HG03135 (cell line): ENCODE data around the gene ENPEP.
A peak's percentile ranks its signal among the peaks of the same experiment; 100 is the strongest.
"Not testable (repeated sequence)": the region's sequence is repeated elsewhere in the genome, so short reads cannot be mapped to it uniquely, and the experiment has no call there.

Experiments used
- ATAC-seq: cut with Tn5 transposase; IDR thresholded peaks from one replicate; pipeline ENCODE4 v1.9.1; 2021; ENCODE audit warnings: mild to moderate bottlenecking, moderate library complexity; ENCODE audit not compliant: unreplicated experiment

The ENPEP gene

DNA sequence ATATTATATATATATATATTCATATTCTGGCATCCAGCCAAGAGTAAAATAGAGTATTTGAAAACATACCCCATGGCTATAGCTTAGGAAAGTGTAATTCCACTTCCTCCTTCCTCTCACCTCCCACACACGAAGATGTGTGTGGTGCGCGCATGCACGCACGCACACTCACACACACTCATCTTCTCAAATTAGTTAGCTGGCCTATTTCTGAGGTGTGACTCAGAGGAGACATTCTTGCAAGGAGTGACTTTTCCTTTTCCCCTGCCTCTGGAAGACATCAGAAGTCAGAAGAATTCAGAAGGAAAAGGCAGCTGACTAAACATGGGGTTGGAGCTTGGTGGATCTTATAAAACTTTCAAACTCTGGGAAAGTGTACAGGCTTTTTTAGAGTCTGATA, 8.8 kb downstream of the ENPEP start:
- no peak for ATAC-seq

DNA sequence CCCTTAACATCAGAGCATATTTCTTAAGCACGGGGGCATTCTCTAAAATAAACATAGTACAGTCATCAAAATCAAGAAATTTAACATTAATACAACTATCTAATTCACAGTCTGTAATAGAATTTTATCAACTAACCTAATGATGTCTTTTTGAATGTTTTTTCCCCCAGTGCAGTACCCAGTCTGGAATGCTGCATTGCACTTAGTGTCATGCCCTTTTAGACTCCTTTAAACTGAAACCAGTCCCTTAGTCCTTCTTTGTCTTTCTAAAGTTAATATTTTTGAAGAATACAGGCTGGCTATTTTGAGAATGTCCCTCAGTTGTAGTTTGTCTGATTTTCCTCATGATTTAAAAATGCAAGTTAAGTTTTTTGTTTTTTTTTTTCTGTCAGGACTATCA, 9.5 kb downstream of the ENPEP start:
- no peak for ATAC-seq

DNA sequence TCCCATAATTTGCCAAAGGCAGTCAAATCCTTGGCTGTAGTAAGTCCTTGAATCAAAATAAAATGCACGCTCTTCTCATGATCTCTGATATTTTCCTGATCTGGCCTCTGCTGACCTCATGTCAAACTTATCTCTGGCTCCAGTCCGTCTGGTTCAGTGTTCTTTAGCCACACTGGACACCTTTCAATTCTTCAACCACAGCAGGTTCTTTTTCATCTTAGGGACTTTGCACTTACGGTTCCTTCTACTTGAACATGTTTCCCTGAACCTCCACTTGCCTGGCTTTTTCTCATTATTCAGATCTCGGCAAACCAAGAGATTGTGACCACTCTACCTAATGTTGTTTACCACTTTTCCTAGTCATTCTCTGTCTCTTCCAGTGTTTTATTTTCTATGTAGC, 10.3 kb downstream of the ENPEP start:
- no peak for ATAC-seq

DNA sequence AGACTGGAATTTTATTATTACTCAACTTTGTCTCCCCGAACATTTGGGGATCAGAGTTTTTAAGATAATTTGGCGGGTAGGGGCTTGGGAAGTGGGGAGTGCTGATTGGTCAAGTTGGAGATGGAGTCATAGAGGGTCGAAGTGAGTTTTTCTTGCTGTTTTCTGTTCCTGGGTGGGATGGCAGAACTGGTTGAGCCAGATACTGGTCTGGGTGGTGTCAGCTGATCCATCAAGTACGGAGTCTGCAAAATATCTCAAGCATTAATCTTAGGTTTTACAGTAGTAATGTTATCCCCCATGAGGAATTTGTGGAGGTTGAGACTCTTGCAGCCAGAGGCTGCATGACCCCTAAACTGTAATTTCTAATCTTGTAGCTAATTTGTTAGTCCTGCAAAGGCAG, 10.9 kb downstream of the ENPEP start:
- ATAC-seq: not testable (repeated sequence)

DNA sequence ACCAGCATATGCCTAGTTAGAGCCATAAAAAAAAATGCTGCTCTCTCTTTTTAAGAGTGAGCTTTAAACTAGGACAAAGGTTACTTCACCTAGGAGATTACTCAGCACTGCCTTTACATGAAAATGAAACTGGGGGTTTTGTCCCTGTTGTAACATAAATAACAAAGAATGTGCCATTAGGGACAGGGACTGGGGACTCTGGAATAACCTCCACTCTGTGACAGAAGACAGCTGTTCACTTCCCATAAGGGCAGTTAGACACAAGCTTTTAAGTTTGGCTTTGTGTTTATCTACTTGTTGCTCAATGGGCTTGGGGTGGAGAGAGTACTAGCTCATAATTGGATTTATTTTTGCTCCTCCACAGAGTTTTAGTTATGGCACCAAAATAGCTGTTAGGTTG, 11.9 kb downstream of the ENPEP start:
- ATAC-seq: no peak

DNA sequence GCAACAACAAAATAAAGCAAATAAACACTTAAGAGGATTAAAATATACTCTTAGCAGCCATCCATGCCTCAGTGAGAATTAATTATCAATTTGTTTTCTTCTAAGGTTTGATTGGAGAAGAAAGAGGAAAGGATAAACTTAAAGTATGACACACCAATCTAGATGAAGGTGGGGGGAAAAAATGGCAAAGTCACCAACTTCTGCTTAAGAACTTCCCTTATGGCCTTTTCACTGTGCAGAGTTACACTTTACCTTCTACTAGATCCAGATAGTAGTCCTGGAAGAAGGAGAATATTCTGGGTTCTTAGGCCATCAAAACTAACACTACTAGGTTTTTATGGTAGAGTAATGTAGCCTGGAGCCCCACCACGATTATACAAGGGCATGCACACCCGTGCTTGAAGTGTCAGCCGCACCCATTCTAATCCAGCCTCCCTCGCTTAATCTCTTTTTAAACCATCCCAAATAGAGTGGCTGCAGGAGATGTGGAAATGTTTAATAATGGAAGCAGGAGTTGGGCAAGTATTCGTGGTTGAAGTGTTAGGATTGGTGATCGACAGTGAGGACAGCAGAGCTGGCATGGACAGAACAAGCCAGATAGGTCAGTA, 14.1 kb downstream of the ENPEP start:
- no peak for ATAC-seq

DNA sequence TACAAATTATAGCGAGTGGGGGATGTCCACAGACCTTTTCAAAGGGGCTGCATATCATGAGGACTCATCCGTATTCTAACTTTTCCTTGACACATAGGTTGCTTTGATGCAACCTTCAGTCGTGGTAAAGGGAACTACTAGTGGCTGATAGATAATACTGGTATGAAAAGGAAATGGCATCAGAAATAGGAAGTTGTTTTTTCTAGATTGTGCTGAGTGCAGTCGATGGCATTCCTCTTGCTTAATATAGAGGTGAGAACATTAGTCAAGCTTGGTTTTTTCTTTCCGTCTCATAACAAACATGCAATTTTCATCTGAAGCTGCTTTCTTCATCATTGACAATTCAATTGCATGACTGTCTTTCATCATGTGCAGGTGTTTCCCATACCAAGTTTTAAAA, 16.6 kb downstream of the ENPEP start:
- ATAC-seq: no peak

DNA sequence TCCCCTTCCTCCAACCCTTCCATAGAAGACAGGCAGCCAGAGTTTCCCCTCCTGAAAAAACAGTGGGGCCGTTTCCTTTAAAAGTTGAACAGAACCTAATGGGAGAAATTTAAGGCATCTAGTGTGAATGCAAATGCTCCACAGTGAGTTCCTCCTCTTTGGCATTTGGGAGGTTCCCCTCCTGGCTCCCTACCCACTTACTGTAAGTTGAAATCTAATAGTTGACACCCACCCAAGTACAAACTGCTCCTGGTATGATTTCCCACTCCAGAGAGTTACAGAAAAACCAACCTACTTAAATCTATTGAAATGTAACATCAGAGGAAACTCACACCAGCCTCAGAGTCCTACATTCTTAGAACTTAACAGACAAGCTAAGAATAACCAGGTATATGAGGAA, 17.6 kb downstream of the ENPEP start:
- no peak for ATAC-seq

DNA sequence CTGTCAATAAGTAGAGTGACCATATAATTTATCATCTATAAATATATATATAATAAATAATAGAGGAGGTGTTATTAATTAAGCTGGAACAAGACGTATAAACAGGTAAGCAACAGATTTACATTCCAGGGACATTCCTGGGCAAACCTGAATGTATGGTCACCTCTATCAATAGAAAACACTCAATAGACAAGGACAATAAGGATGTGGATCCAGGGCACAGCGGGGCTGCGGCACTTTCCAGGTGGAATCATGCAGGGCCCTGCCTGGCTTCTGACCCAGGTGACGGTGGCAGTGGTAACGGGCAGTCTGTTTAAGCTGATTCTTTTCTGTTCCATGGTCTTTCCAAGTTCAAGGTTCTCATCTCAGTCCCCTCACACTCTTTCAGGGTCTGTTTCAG, 22.5 kb downstream of the ENPEP start:
- no peak for ATAC-seq

DNA sequence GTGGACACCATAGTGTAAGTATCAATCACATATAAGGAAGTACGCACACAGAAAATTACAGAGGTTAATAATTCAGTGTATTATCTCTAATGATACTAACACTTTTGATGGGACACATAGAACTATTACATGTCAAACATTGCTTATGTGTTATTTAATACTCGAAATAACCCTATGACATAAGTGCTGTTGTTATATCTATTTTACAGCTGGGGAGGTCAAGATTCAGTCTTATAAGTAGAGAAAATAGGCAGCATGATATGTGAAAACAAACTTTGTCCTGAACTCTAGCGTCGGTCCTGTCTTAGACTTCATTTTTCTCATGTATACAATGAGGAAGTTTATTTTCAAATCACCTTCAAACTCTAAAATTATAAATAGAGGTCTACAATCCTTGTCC, 23.2 kb downstream of the ENPEP start:
- ATAC-seq: no peak

DNA sequence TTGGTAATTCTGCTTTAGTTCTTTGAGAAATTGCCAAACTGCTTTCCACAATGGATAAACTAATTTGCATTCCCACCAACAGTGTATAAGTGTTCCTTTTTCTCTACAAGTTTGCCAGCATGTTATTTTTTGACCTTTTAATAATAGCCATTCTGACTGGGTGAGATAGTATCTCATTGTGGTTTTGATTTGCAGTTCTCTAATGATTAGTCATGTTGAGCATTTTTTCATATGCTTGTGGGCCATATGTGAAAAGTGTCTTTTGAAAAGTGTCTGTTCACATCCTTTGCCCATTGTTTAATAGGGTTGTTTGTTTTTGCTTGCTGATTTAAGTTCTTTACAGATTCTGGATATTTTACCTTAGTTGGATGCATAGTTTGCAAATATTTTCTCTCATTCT, 25.9 kb downstream of the ENPEP start:
- no peak for ATAC-seq

DNA sequence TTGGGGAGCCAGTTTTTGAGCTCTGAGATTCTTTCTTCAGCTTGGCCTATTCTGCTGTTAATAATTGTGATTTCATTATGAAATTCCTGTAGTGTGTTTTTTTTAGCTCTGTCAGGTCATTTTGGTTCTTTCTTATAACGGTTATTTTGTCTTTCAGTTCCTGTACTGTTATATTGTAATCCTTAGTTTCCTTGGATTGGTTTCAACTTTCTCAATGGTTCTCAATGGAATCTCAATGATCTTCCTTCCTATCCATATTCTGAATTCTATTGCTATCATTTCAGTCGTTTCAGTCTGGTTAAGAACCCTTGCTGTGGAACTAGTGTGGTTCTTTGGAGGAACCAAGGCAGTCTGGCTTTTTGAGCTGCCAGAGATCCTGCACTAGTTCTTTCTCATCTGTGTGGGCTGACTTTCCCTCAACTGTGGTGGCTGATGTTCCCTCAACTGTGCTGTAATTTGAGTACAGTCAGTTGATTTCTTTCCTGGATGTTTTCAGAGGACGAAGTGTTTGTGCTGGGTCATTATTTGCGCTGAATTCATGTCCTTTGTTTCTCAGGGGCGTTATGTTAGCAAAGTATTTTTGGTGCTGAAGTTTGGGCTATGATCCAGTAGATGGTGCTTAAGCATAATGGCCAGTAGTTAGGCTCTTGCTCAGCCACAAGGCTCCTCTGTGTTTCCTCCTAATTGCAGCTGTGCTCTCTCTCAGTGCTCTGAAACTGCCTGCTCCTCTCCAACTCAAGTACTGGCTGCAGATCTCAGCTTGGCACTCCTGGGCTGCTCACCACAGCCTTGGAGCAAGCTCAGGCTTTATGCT, 27.5 kb downstream of the ENPEP start:
- no peak for ATAC-seq

DNA sequence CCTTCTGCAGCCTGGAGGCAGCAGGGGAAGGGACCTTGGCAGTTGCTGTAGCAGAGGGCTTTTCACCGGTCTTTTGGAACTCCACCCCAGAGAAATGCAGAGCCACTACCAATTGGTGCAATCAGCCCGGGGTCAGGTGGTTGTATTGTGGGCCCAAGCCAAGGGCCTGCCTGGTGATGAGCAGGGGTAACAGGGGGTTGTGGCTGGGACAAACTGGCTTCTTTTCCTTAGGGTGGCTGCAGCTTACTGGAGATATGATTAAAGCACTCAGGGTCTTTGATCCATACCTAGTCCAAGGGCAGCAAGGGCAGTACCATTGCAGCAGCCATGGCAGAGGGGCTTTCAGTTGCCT, 28.1 kb downstream of the ENPEP start:
- ATAC-seq: no peak

DNA sequence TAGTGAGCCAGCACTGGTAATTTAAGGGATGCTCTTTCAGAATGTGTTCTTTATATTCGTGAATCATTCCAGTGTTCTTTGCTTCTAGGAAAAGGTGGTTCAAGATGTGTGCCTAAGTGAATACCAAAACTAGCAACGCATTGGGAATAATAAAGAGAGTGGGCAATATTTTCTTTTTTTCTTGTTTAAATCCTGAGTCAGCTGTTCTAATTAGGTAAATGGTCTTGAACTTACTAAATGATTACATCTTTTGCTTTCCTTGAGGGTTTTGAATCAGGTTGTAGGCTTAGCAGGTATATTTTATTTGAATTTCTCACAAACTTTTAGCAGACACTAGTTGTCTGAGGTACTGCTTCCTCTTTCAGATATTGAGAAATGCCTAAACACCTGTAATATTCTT, 29.5 kb downstream of the ENPEP start:
- ATAC-seq: no peak

DNA sequence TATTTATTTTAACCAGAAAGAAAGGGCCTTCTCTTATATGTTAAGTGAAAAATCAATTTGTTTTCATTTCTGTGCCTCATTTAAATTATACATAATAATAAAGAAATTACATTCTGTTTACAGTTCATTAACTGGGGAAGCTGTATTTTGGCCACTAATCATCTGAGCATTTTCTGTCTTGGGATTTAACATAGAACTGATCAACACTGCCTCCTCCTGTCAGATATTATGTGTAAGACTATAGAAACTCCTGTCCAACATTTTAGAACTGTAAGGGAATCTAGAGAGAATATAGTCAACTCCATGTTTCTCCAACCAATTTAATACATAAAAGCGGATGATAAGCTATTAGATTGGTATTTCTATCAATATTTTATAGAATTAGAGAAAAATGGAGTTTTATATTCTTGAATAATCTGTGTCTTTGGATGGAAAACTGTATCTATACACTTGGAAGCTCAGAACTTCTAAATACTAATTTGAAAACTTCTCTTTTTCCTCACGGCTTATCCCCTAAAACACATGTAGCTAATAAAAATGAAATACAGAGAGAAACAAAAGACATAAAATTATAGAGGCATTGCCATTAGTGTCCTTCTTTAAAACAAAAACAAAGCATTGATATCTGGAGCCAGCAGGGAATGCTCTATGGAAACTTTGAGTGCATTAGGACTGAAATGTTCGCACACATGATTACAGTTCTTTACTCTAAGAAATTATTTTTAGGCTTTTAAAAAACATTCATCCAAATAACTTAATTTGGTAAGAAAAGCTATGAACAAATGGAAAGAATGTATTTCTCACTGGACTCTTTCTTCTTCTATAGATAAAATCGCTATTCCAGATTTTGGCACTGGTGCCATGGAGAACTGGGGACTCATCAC, 33.1 kb downstream of the ENPEP start:
- no peak for ATAC-seq

DNA sequence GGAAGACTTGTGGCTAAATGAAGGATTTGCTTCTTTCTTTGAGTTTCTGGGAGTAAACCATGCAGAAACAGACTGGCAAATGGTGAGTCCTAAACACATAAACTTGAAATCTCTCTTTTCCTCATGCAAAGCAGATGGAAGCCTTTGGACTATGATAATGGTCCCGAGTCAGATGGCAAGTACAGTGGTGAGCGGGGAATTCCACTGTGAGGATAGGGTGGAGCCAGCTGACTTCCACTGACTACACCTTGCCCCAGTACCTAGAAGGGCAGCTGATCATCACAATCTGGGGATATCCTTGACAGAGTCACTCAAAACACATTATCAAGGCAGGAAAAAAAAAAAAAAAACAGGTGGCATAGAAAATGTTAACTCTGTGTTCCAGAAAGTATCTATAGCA, 34.3 kb downstream of the ENPEP start:
- ATAC-seq: no peak

DNA sequence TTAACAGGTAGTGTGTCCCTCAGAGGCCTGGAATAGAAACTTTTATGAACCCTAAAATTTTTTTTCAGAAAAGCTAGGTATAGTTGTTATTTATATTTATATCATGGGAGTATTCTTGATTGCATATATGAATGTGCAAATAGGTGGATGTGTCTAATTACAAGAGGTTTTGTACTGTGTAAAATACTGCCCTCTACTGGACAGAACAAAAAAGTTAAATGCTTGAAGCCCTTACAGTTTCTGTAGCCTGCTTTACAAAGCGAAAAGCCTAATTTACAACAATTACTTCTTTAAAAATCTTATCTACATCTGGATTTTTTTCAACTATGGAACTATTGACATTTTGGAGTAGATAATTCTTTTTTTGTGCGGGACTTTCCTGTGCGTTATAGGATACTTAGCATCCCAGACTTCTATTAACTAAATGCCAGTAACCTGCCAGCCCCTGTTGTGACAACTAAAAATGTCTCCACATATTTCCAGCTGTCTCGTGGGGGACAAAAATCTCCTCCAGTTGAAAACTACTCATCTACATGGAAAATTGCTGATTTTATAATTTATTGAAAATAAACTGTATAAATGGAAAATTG, 35.1 kb downstream of the ENPEP start:
- peak; percentile 63 for ATAC-seq

DNA sequence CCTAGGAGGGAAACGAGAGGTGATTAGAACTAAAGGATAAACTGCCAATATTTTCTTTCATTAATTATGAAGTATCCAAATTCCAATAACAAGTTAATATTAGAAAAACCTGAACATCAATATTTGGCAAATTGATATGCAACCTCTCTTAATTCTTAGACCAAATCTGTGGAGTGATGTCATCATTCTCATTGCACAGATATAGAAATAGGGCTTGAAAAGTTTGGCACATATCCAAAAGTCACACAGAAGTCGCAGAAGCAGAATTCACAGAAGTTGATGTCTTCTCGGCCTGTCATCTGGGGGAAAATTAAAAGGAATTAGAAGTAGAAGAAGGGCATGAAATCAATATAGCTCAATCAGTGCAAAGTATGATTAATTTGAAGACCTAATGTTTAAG, 36.9 kb downstream of the ENPEP start:
- no peak for ATAC-seq

DNA sequence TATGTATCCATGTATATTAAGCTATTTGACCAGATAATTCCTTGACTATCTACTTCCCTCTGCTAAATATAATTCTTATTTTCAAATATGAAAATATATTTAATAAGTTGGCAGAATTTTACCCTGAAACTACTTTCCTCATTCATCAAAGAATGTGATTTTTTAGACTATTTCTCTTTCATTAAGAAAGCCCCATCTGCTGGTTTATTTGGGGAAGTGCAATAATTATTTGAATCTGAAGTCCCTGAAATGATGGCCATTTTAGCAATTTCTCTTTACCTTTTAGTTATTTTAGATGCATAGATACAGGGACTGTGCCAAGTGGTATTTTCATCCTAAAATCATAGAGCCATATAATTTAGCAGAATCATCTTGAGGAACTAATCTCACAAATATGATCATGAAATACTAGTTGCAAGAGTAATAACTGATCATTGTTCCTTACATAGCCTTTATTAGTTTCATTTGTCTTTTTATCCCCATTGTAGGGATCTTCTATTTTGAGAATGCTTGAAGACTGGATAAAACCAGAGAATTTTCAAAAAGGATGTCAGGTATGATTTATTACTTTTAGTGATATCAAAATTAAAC, 39.0 kb downstream of the ENPEP start:
- no peak for ATAC-seq

DNA sequence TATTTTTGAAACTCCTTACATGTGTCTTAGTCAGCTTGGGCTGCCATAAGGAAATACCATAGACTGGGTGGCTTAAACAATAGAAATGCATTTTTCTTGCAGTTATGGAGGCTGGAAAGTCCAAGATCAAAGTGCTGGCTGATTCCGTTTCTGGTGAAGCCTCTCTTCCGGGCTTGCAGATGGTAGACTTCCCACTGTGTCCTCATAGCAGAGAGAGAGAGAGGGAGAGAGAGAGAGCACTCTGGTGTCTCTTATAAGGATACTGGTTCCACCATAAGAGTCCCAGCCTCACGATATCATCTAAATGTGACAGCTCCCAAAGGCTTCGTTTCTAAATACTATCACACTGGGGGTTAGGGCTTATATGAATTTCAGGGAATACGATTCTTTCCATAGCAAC, 39.7 kb downstream of the ENPEP start:
- no peak for ATAC-seq
